B cell (primary cell): Measurements from ENCODE around the gene ZNF41.

ENCODE experiments used
- CTCF ChIP-seq: fragments of 200-600 bp; IDR thresholded peaks from one replicate; pipeline ENCODE4 v1.8.0; 2022; ENCODE audit warnings: antibody characterized with exemption, mild to moderate bottlenecking
- EZH2 ChIP-seq: IDR thresholded peaks from 2 replicates; pipeline ENCODE4 v1.6.1; 2012; ENCODE audit warnings: borderline replicate concordance, low read depth, mild to moderate bottlenecking, moderate library complexity, low read length; ENCODE audit not compliant: insufficient read depth, poor library complexity, severe bottlenecking

GRCh38 chrX:47500554-47500953 lies 17.5 kb upstream of the ZNF41 start:
- no peak for TF ChIP-seq CTCF
- no peak for TF ChIP-seq EZH2
